ENCODE measurements around the gene RFX4.

Gene RFX4

GRCh38 chr12:106645465-106646330 is 62.9 kb downstream of the RFX4 start:
- H3K4me3 ChIP-seq (ENCODE audit: low read depth, low read length): no peak overlapping the region

GRCh38 chr12:106646472-106646871 is 63.7 kb downstream of the RFX4 start:
- no peak overlapping the region for H3K4me3 ChIP-seq (ENCODE audit: low read depth, low read length)

- no peak overlapping the region for H3K4me3 ChIP-seq (ENCODE audit: low read depth, low read length)
Observed at GRCh38 chr12:106647793-106648514, 65.2 kb downstream of the RFX4 start.

- H3K4me3 ChIP-seq (ENCODE audit: low read depth, low read length): no peak overlapping the region
Observed at GRCh38 chr12:106648736-106649135, 65.9 kb downstream of the RFX4 start.

- no peak overlapping the region for H3K4me3 ChIP-seq (ENCODE audit: low read depth, low read length)
Observed at GRCh38 chr12:106651552-106651951, 68.7 kb downstream of the RFX4 start.

- H3K4me3 ChIP-seq (ENCODE audit: low read depth, low read length): no peak overlapping the region
Observed at GRCh38 chr12:106652510-106653015, 69.8 kb downstream of the RFX4 start.

- H3K4me3 ChIP-seq (ENCODE audit: low read depth, low read length): no peak overlapping the region
Observed at GRCh38 chr12:106655577-106655976, 72.8 kb downstream of the RFX4 start.

- H3K4me3 ChIP-seq (ENCODE audit: low read depth, low read length): no peak overlapping the region
Observed at GRCh38 chr12:106657488-106657887, 74.7 kb downstream of the RFX4 start.

- no peak overlapping the region for H3K4me3 ChIP-seq (ENCODE audit: low read depth, low read length)
Observed at GRCh38 chr12:106663385-106663784, 80.6 kb downstream of the RFX4 start.

GRCh38 chr12:106669216-106669615 is 86.4 kb downstream of the RFX4 start:
- H3K4me3 ChIP-seq (ENCODE audit: low read depth, low read length): no peak overlapping the region

GRCh38 chr12:106670131-106670530 is 87.3 kb downstream of the RFX4 start:
- H3K4me3 ChIP-seq (ENCODE audit: low read depth, low read length): no peak overlapping the region

GRCh38 chr12:106671840-106672239 is 89.0 kb downstream of the RFX4 start:
- H3K4me3 ChIP-seq (ENCODE audit: low read depth, low read length): no peak overlapping the region

GRCh38 chr12:106672314-106673025 is 89.7 kb downstream of the RFX4 start:
- H3K4me3 ChIP-seq (ENCODE audit: low read depth, low read length): no peak overlapping the region

GRCh38 chr12:106673141-106673540 is 90.3 kb downstream of the RFX4 start:
- no peak overlapping the region for H3K4me3 ChIP-seq (ENCODE audit: low read depth, low read length)

GRCh38 chr12:106675651-106676435 is 93.0 kb downstream of the RFX4 start:
- no peak overlapping the region for H3K4me3 ChIP-seq (ENCODE audit: low read depth, low read length)

GRCh38 chr12:106679574-106679973 is 96.8 kb downstream of the RFX4 start:
- no peak overlapping the region for H3K4me3 ChIP-seq (ENCODE audit: low read depth, low read length)

- no peak overlapping the region for H3K4me3 ChIP-seq (ENCODE audit: low read depth, low read length)
Observed at GRCh38 chr12:106680280-106680679, 97.5 kb downstream of the RFX4 start.

- H3K4me3 ChIP-seq (ENCODE audit: low read depth, low read length): no peak overlapping the region
Observed at GRCh38 chr12:106681210-106681609, 98.4 kb downstream of the RFX4 start.

GRCh38 chr12:106682594-106683234 is 99.9 kb downstream of the RFX4 start:
- no peak overlapping the region for H3K4me3 ChIP-seq (ENCODE audit: low read depth, low read length)

GRCh38 chr12:106684497-106684896 is 101.7 kb downstream of the RFX4 start:
- H3K4me3 ChIP-seq (ENCODE audit: low read depth, low read length): no peak overlapping the region

Measured in iPS-11a (cell line).